ENCODE results near the gene GRK1. TPM values are rescaled to one million over a fixed set of nuclear protein-coding genes. Genes with fewer than 3 reads are reported as not detected.

The GRK1 gene
- total and polyA plus RNA-seq, 2 of the 4 experiments (the other 2 are of a cell fraction): not detected

DNA sequence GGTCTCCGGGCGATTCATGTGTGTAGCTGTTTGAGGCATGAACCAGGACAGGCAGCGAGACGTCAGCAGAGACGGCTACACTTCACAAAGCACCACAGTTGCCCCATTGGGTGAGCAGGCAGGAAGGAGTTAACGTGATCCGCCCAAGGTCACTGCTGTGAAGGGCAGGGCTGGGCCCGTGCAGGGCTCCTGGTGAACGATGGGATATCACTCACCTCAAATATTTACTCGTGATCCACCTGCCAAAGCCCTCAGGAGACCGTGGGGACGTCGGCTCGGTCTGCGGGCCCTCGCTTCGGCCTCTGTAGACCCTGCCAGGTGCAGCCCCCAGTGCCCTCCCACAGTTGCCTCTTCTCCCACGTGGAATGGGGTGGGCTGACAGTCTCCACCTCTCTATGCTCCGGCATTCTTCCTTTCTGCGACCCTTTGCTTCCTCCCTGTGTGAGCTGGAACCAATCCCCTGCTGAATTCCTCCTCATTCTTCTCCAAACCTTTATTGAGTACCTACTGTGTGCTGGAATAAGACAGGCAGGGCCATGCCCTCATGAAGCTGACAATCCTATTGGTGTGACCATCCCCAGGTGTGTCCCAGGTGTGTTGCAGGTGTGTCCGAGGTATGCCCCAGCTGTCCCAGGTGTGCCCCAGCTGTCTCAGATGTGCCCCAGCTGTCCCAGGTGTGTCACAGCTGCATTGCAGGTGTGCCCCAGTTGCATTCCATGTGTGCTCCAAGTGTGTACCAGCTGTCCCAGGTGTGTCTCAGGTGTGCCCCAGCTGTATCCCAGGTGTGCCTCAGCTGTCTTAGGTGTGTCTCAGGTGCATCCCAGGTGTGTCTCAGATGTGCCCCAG, 2.0 kb upstream of the GRK1 start:
- H4K5ac ChIP-seq (ENCODE audit: low read depth, low read length): no peak overlapping the region
- TF ChIP-seq MXI1 (IDR thresholded peaks at IDR 0.05; ENCODE audit: borderline replicate concordance, low read depth, low read length) (no peak), NFE2L2 (IDR thresholded peaks at IDR 0.05; ENCODE audit: low read depth, low read length) (no peak), RAD21 (IDR thresholded peaks at IDR 0.05; ENCODE audit: low read length) (no peak), POLR2A (IDR thresholded peaks at IDR 0.05; ENCODE audit: low read depth, low read length) (no peak), MAZ (IDR thresholded peaks at IDR 0.05; ENCODE audit: borderline replicate concordance, low read depth, low read length) (no peak), RCOR1 (IDR thresholded peaks at IDR 0.05; ENCODE audit: insufficient replicate concordance, low read length) (no peak), CEBPB (IDR thresholded peaks at IDR 0.05; ENCODE audit: low read depth, low read length) (no peak), CHD1 (IDR thresholded peaks at IDR 0.05; ENCODE audit: low read depth, low read length) (no peak), MAFK (IDR thresholded peaks at IDR 0.05; ENCODE audit: low read depth, low read length) (no peak), BHLHE40 (IDR thresholded peaks at IDR 0.05; ENCODE audit: low read depth, low read length) (no peak), FOS (IDR thresholded peaks at IDR 0.05; ENCODE audit: low read depth, low read length) (no peak)
- TF ChIP-seq, protein P1, sequence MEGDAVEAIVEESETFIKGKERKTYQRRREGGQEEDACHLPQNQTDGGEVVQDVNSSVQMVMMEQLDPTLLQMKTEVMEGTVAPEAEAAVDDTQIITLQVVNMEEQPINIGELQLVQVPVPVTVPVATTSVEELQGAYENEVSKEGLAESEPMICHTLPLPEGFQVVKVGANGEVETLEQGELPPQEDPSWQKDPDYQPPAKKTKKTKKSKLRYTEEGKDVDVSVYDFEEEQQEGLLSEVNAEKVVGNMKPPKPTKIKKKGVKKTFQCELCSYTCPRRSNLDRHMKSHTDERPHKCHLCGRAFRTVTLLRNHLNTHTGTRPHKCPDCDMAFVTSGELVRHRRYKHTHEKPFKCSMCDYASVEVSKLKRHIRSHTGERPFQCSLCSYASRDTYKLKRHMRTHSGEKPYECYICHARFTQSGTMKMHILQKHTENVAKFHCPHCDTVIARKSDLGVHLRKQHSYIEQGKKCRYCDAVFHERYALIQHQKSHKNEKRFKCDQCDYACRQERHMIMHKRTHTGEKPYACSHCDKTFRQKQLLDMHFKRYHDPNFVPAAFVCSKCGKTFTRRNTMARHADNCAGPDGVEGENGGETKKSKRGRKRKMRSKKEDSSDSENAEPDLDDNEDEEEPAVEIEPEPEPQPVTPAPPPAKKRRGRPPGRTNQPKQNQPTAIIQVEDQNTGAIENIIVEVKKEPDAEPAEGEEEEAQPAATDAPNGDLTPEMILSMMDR (conservative IDR thresholded peaks at IDR 0.05; ENCODE audit: low read depth, low read length): no peak
- peaks cover 16% of the 10 kb centered on the region for H3K27me3 ChIP-seq (ENCODE audit: control insufficient read depth, insufficient read depth, low read length)
- no peak overlapping the region for H3K18ac ChIP-seq (ENCODE audit: low read depth, low read length)
- no peak overlapping the region for H3K23ac ChIP-seq (ENCODE audit: low read depth, low read length)
- H3K36me3 ChIP-seq (ENCODE audit: control insufficient read depth, insufficient read depth, low read length): no peaks in the 10 kb centered on the region
- DNase-seq (no peak), ATAC-seq (ENCODE audit: low read depth) (no peak)
- 50% methylated on average over 6 of the region's 21 CpGs; no CpG with 5 or more reads in 1 of the 2 experiments for WGBS, 2 experiments (ENCODE audit: extremely low coverage in 2 of 2, insufficient read length in 1 of 2)
- no peak overlapping the region for H2AK9ac ChIP-seq (replicated peaks; ENCODE audit: low read depth, low read length, poor library complexity)
- no peak overlapping the region for H4K8ac ChIP-seq (ENCODE audit: low read depth in 2 of 2, low read length in 2 of 2)
- no peak overlapping the region for H3K27ac ChIP-seq (ENCODE audit: insufficient read depth, low read length)
- ChIA-PET POLR2A (ENCODE audit: unreplicated experiment) (no interaction called here), CTCF (no interaction called here)
- intact Hi-C loops (cut with micrococcal nuclease) (no loop called here), in situ Hi-C loops (cut with MboI; ENCODE audit: low sequenced_read_pairs) (no loop called here), dilution Hi-C loops (cut with HindIII; ENCODE audit: low sequenced_read_pairs, unreplicated experiment) (no loop called here)
- H3K56ac ChIP-seq (ENCODE audit: extremely low read depth, insufficient read depth, low read length): no peak overlapping the region
- H3K14ac ChIP-seq (replicated peaks; ENCODE audit: low read depth, low read length): no peak overlapping the region
- H3K4ac ChIP-seq (ENCODE audit: low read depth, low read length): no peak overlapping the region
- no peak overlapping the region for H2BK5ac ChIP-seq (ENCODE audit: low read depth, low read length, poor library complexity, severe bottlenecking)
- H3K9ac ChIP-seq (ENCODE audit: low read depth, low read length): no peak overlapping the region
- H4K91ac ChIP-seq (ENCODE audit: insufficient read depth, low read depth, low read length): no peak overlapping the region
- no peak overlapping the region for H2BK15ac ChIP-seq (ENCODE audit: low read depth, low read length)
- peaks cover 11% of the 10 kb centered on the region; the same call in 1 of the 2 replicates for H4K20me1 ChIP-seq (ENCODE audit: insufficient read depth, low read length)
- H2BK120ac ChIP-seq (ENCODE audit: low read depth, low read length): no peak overlapping the region
- H3K9me3 ChIP-seq (ENCODE audit: control insufficient read depth, insufficient read depth, low read length): peaks cover 3% of the 10 kb centered on the region
- peak overlapping the region; percentile 35 for H2AFZ ChIP-seq (replicated peaks; ENCODE audit: low read length, poor library complexity)
- no TSS peak for BruUV-seq (replicated peaks)
- H2BK20ac ChIP-seq (ENCODE audit: low read depth, low read length): no peak overlapping the region
- H3K4me2 ChIP-seq (ENCODE audit: low read depth, low read length): no peak overlapping the region
- no peaks in the 10 kb centered on the region for H3K4me1 ChIP-seq (ENCODE audit: control insufficient read depth, insufficient read depth, low read length)
- no peak overlapping the region for H3K4me3 ChIP-seq (ENCODE audit: insufficient read depth, low read depth, low read length)
- peaks cover 3% of the 10 kb centered on the region; the same call in 1 of the 2 replicates for H3K9me1 ChIP-seq (ENCODE audit: insufficient read depth, low read length)
- no peak overlapping the region for H2AK5ac ChIP-seq (ENCODE audit: low read depth, low read length)
- no peaks in the 10 kb centered on the region for H3K79me1 ChIP-seq (ENCODE audit: low read depth in 1 of 2, low read length in 2 of 2)

Data from IMR-90 (cell line).